HepG2 (cell line): Measurements from ENCODE around the gene RANBP3. TPM values are rescaled to one million over a fixed set of nuclear protein-coding genes. Genes with fewer than 3 reads are reported as not detected.

Source experiments
- DR1 ChIP-seq: sonication (generic); formaldehyde crosslinking; IDR thresholded peaks from 2 replicates; pipeline ENCODE4 v1.8.0; 2021; ENCODE audit warnings: mild to moderate bottlenecking, missing genetic modification reagents, inconsistent platforms
- FOXK1 ChIP-seq: sonication (generic); formaldehyde crosslinking; IDR thresholded peaks from 2 replicates; pipeline ENCODE4 v1.4.0; 2020; ENCODE audit warnings: low read depth, missing genetic modification reagents, borderline replicate concordance
- KLF16 ChIP-seq, 2 experiments: sonication (generic) in 1 of 2; formaldehyde crosslinking in 1 of 2; IDR thresholded peaks; 2 replicates each; pipeline versions ENCODE4 v1.6.1 to v1.8.0; 2016 to 2023; ENCODE audit warnings: missing genetic modification reagents in 2 of 2, missing compliant biosample characterization in 1 of 2
- KLF9 ChIP-seq: IDR thresholded peaks from 2 replicates; pipeline ENCODE4 v1.6.1; 2016; ENCODE audit warnings: low read depth
- KMT2A ChIP-seq: sonication (generic); formaldehyde crosslinking; IDR thresholded peaks from 2 replicates; pipeline ENCODE4 v1.4.0; 2020; ENCODE audit warnings: missing genetic modification reagents
- MAF1 ChIP-seq: sonication (generic); formaldehyde crosslinking; IDR thresholded peaks from 2 replicates; pipeline ENCODE4 v1.5.0; 2020; ENCODE audit warnings: missing genetic modification reagents, borderline replicate concordance
- MBNL3 ChIP-seq: fragments of 250-450 bp; sonication (Bioruptor Pico); conservative IDR thresholded peaks from 2 replicates; pipeline ENCODE4 v1.8.0; 2022; ENCODE audit warnings: mild to moderate bottlenecking, inconsistent platforms
- PRMT3 ChIP-seq: sonication (generic); formaldehyde crosslinking; IDR thresholded peaks from 2 replicates; pipeline ENCODE4 v1.8.1; 2022; ENCODE audit warnings: low read depth, mild to moderate bottlenecking, moderate library complexity, missing genetic modification reagents, borderline replicate concordance
- SPEN ChIP-seq: sonication (generic); formaldehyde crosslinking; IDR thresholded peaks from 2 replicates; pipeline ENCODE4 v1.5.1; 2020; ENCODE audit warnings: low read depth, mild to moderate bottlenecking, missing genetic modification reagents
- SRF ChIP-seq: IDR thresholded peaks from 2 replicates; pipeline ENCODE4 v1.6.1; 2011; ENCODE audit warnings: mild to moderate bottlenecking, low read depth, low read length, moderate library complexity
- TCF7 ChIP-seq: sonication (generic); IDR thresholded peaks from 2 replicates; pipeline ENCODE4 v1.6.1; 2016; ENCODE audit warnings: antibody characterized with exemption, low read depth
- THAP11 ChIP-seq: IDR thresholded peaks from 2 replicates; pipeline ENCODE4 v1.6.1; 2016; ENCODE audit warnings: missing biosample characterization, missing genetic modification reagents
- TRIM22 ChIP-seq: fragments of 450-650 bp; IDR thresholded peaks from 2 replicates; pipeline ENCODE4 v1.6.1; 2017
- ZFX ChIP-seq: sonication (generic); formaldehyde crosslinking; IDR thresholded peaks from 2 replicates; pipeline ENCODE4 v1.4.0; 2020; ENCODE audit warnings: mild to moderate bottlenecking, low read depth, missing genetic modification reagents, moderate library complexity
- ZNF343 ChIP-seq: sonication (generic); formaldehyde crosslinking; IDR thresholded peaks from 2 replicates; pipeline ENCODE4 v1.4.0; 2020; ENCODE audit warnings: mild to moderate bottlenecking, missing genetic modification reagents
- ZNF577 ChIP-seq: sonication (generic); formaldehyde crosslinking; IDR thresholded peaks from 2 replicates; pipeline ENCODE4 v1.4.0; 2020; ENCODE audit warnings: mild to moderate bottlenecking, low read depth, missing genetic modification reagents, borderline replicate concordance
- ZNF670 ChIP-seq: sonication (generic); formaldehyde crosslinking; IDR thresholded peaks from 2 replicates; pipeline ENCODE4 v1.8.0; 2022; ENCODE audit warnings: mild to moderate bottlenecking, missing genetic modification reagents, borderline replicate concordance
- ZNF737 ChIP-seq: sonication (generic); formaldehyde crosslinking; IDR thresholded peaks from 2 replicates; pipeline ENCODE4 v1.5.0; 2020; ENCODE audit warnings: missing genetic modification reagents, mild to moderate bottlenecking, borderline replicate concordance
- ZNF772 ChIP-seq: sonication (generic); formaldehyde crosslinking; IDR thresholded peaks from 2 replicates; pipeline ENCODE4 v1.5.0; 2020; ENCODE audit warnings: mild to moderate bottlenecking, missing genetic modification reagents
- polyA plus RNA-seq, 8 experiments: library from polyadenylated mRNA; depleted of rRNA in 3 of 8; stranded (reverse) in 7 of 8; unstranded in 1 of 8; fragments of >200 nt; fragmentation: Illumina TruSeq in 4 of 8; extraction: Trizol in 4 of 8; gene quantifications; 2 replicates each; pipeline versions ENCODE4 v1.2.1 to v1.2.3, GENCODE V29; 2011 to 2016; ENCODE audit warnings: low read depth in 4 of 8, missing spikeins in 1 of 8, mixed read lengths in 1 of 8; ENCODE audit not compliant: insufficient read depth in 1 of 8
- total RNA-seq, 5 experiments: library from RNA; depleted of rRNA; stranded (reverse); fragments of >200 nt; fragmentation: Illumina TruSeq; extraction: Trizol; gene quantifications; 2 replicates each; pipeline ENCODE4 v1.2.3, GENCODE V29; 2016; ENCODE audit warnings: low read depth in 1 of 5
- TF ChIP-seq, protein P1 (sequence below): sonication (generic); formaldehyde crosslinking; IDR thresholded peaks from 2 replicates; pipeline ENCODE4 v1.8.1; 2023; ENCODE audit warnings: missing genetic modification reagents, inconsistent platforms, borderline replicate concordance
- TF ChIP-seq, protein P2 (sequence below): sonication (generic); formaldehyde crosslinking; IDR thresholded peaks from 2 replicates; pipeline ENCODE4 v1.4.0; 2020; ENCODE audit warnings: missing genetic modification reagents

RANBP3 gene
- total and polyA plus RNA-seq, 2 of the 13 experiments (the other 11 are each of a cell fraction or from before 2014, with no cell fraction given), result 39.5 to 149 TPM

- TF ChIP-seq ZNF577 (CRISPR knock-in tag) (no peak), SRF (no peak), ZNF670 (CRISPR knock-in tag) (peak; percentile 93), TRIM22 (no peak), MBNL3 (CRISPR knock-in tag) (no peak), MAF1 (CRISPR knock-in tag) (0 out of 2 replicates have a peak, but pooled peaks have one; percentile 6), DR1 (CRISPR knock-in tag) (0 out of 2 replicates have a peak, but pooled peaks have one; percentile 40), KLF16 (CRISPR knock-in tag; IDR thresholded peaks at IDR 0.05) (peak in 1 of 2 experiments; percentile 90; a peak in 2 of 4 replicates), ZNF737 (CRISPR knock-in tag) (no peak), KMT2A (CRISPR knock-in tag) (peak; percentile 38; the same call in 1 of the 2 replicates), PRMT3 (CRISPR knock-in tag) (0 out of 2 replicates have a peak, but pooled peaks have one; percentile 60), SPEN (CRISPR knock-in tag) (peak; percentile 82), KLF9 (no peak), THAP11 (CRISPR knock-in tag) (peak; percentile 79), FOXK1 (CRISPR knock-in tag) (peak; percentile 91), ZNF772 (CRISPR knock-in tag) (peak; percentile 70; the same call in 1 of the 2 replicates), ZFX (CRISPR knock-in tag) (peak; percentile 94), ZNF343 (no peak), TCF7 (peak; percentile 60; the same call in 1 of the 2 replicates)
- TF ChIP-seq, protein P1, sequence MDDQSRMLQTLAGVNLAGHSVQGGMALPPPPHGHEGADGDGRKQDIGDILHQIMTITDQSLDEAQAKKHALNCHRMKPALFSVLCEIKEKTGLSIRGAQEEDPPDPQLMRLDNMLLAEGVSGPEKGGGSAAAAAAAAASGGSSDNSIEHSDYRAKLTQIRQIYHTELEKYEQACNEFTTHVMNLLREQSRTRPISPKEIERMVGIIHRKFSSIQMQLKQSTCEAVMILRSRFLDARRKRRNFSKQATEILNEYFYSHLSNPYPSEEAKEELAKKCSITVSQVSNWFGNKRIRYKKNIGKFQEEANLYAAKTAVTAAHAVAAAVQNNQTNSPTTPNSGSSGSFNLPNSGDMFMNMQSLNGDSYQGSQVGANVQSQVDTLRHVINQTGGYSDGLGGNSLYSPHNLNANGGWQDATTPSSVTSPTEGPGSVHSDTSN (CRISPR knock-in tag), result no peak
- TF ChIP-seq, protein P2, sequence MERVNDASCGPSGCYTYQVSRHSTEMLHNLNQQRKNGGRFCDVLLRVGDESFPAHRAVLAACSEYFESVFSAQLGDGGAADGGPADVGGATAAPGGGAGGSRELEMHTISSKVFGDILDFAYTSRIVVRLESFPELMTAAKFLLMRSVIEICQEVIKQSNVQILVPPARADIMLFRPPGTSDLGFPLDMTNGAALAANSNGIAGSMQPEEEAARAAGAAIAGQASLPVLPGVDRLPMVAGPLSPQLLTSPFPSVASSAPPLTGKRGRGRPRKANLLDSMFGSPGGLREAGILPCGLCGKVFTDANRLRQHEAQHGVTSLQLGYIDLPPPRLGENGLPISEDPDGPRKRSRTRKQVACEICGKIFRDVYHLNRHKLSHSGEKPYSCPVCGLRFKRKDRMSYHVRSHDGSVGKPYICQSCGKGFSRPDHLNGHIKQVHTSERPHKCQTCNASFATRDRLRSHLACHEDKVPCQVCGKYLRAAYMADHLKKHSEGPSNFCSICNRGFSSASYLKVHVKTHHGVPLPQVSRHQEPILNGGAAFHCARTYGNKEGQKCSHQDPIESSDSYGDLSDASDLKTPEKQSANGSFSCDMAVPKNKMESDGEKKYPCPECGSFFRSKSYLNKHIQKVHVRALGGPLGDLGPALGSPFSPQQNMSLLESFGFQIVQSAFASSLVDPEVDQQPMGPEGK (CRISPR knock-in tag), result peak; percentile 77
These were observed 15.7 kb downstream of the RANBP3 start (continued) for GRCh38 chr19:5961969-5962945.
